Neural cell (in vitro differentiated cells): ENCODE results near the gene DNAH8. TPM values are rescaled to one million over a fixed set of nuclear protein-coding genes. Genes with fewer than 3 reads are reported as not detected.

Source experiments
- H2AFZ ChIP-seq: fragments of 200-600, 300-800 bp; sonication (generic), shearing (Covaris generic); 2 replicates; pipeline ENCODE4 v1.6.0; 2014; ENCODE audit warnings: low read depth, mild to moderate bottlenecking, antibody characterized with exemption, low read length, moderate library complexity
- H3F3A ChIP-seq: fragments of 200-600 bp; shearing (Covaris generic); 2 replicates; pipeline ENCODE4 v1.6.1; 2016; ENCODE audit warnings: mild to moderate bottlenecking, moderate library complexity, mixed read lengths, antibody characterized with exemption, low read length; ENCODE audit not compliant: insufficient read depth, poor library complexity, severe bottlenecking
- H3K27ac ChIP-seq: fragments of 200-600, 300-800 bp; sonication (generic), shearing (Covaris generic); 2 replicates; pipeline ENCODE4 v1.5.1; 2014; ENCODE audit warnings: mild to moderate bottlenecking, low read length, moderate library complexity
- H3K27me3 ChIP-seq: fragments of 300-800, 200-600 bp; sonication (generic), shearing (Covaris generic); 2 replicates; pipeline ENCODE4 v1.6.0; 2014; ENCODE audit warnings: mild to moderate bottlenecking, low read depth, low read length, moderate library complexity; ENCODE audit not compliant: insufficient read depth
- H3K36me3 ChIP-seq: fragments of 300-800, 200-600 bp; sonication (generic), shearing (Covaris generic); 2 replicates; pipeline ENCODE4 v1.5.1; 2014; ENCODE audit warnings: mild to moderate bottlenecking, antibody characterized with exemption, low read length, moderate library complexity; ENCODE audit not compliant: insufficient read depth
- H3K4me2 ChIP-seq: fragments of 300-800, 200-600 bp; sonication (generic), shearing (Covaris generic); 2 replicates; pipeline ENCODE4 v1.6.0; 2014; ENCODE audit warnings: mild to moderate bottlenecking, low read length
- H3K4me3 ChIP-seq: fragments of 300-800, 200-600 bp; sonication (generic), shearing (Covaris generic); 2 replicates; pipeline ENCODE4 v1.5.1; 2014; ENCODE audit warnings: mild to moderate bottlenecking, low read length, moderate library complexity
- H3K79me2 ChIP-seq: fragments of 200-600 bp; shearing (Covaris generic); replicated peaks from 2 replicates; pipeline ENCODE4 v1.6.0; 2014; ENCODE audit warnings: mild to moderate bottlenecking, low read length, moderate library complexity; ENCODE audit not compliant: insufficient read depth
- H3K9ac ChIP-seq: fragments of 300-800, 200-600 bp; sonication (generic), shearing (Covaris generic); 2 replicates; pipeline ENCODE4 v1.6.1; 2016; ENCODE audit warnings: mild to moderate bottlenecking, low read length, mixed read lengths
- H3K9me2 ChIP-seq: fragments of 200-600 bp; shearing (Covaris generic); 2 replicates; pipeline ENCODE4 v1.6.1; 2016; ENCODE audit warnings: mild to moderate bottlenecking, low read length, mixed read lengths; ENCODE audit not compliant: insufficient read depth
- H3K9me3 ChIP-seq: fragments of 200-600, 300-800 bp; sonication (generic), shearing (Covaris generic); 2 replicates; pipeline ENCODE4 v1.6.1; 2016; ENCODE audit warnings: mild to moderate bottlenecking, mixed run types, low read length, moderate library complexity, mixed read lengths
- H4K20me1 ChIP-seq: fragments of 200-600 bp; shearing (Covaris generic); 2 replicates; pipeline ENCODE4 v1.6.1; 2016; ENCODE audit warnings: mild to moderate bottlenecking, mixed run types; ENCODE audit not compliant: insufficient read depth
- EP300 ChIP-seq: fragments of 450-650 bp; conservative IDR thresholded peaks from 2 replicates; pipeline ENCODE4 v1.6.1; 2014; ENCODE audit warnings: antibody characterized with exemption, mild to moderate bottlenecking, moderate library complexity; ENCODE audit not compliant: poor library complexity, severe bottlenecking
- EZH2 ChIP-seq: fragments of 200-600, 300-800 bp; shearing (Covaris generic), sonication (generic); IDR thresholded peaks from 2 replicates; pipeline ENCODE4 v1.6.1; 2014; ENCODE audit warnings: antibody characterized with exemption, low read length, borderline replicate concordance, mild to moderate bottlenecking; ENCODE audit not compliant: insufficient read depth, poor library complexity, severe bottlenecking
- MXI1 ChIP-seq: fragments of 450-650 bp; conservative IDR thresholded peaks from 2 replicates; pipeline ENCODE4 v1.6.1; 2014; ENCODE audit warnings: antibody characterized with exemption, mild to moderate bottlenecking; ENCODE audit not compliant: poor library complexity, severe bottlenecking
- POLR2AphosphoS5 ChIP-seq: IDR thresholded peaks from 2 replicates; pipeline ENCODE4 v1.6.1; 2012
- RAD21 ChIP-seq: fragments of 450-650 bp; conservative IDR thresholded peaks from 2 replicates; pipeline ENCODE4 v1.6.1; 2014; ENCODE audit warnings: antibody characterized with exemption, mild to moderate bottlenecking, moderate library complexity
- SMC3 ChIP-seq: fragments of 450-650 bp; conservative IDR thresholded peaks from 2 replicates; pipeline ENCODE4 v1.6.1; 2014; ENCODE audit warnings: antibody characterized with exemption, mild to moderate bottlenecking, moderate library complexity; ENCODE audit not compliant: poor library complexity
- TAF1 ChIP-seq: IDR thresholded peaks from 2 replicates; pipeline ENCODE4 v1.6.1; 2012; ENCODE audit warnings: low read depth
- polyA plus RNA-seq: library from polyadenylated mRNA; depleted of rRNA; stranded (reverse); fragments of >200 nt; gene quantifications from 2 replicates; pipeline ENCODE4 v1.2.3, GENCODE V29; 2014
- TF ChIP-seq, protein P1 (sequence below): IDR thresholded peaks from 2 replicates; pipeline ENCODE4 v1.6.1; 2012; ENCODE audit warnings: borderline replicate concordance
- TF ChIP-seq, protein P2 (sequence below): fragments of 450-650 bp; IDR thresholded peaks from 2 replicates; pipeline ENCODE4 v1.5.1; 2014; ENCODE audit warnings: antibody characterized with exemption, mild to moderate bottlenecking, moderate library complexity; ENCODE audit not compliant: poor library complexity, severe bottlenecking

Gene DNAH8
- polyA plus RNA-seq, 1 donor from 2014 or later = 0.07 TPM

DNA sequence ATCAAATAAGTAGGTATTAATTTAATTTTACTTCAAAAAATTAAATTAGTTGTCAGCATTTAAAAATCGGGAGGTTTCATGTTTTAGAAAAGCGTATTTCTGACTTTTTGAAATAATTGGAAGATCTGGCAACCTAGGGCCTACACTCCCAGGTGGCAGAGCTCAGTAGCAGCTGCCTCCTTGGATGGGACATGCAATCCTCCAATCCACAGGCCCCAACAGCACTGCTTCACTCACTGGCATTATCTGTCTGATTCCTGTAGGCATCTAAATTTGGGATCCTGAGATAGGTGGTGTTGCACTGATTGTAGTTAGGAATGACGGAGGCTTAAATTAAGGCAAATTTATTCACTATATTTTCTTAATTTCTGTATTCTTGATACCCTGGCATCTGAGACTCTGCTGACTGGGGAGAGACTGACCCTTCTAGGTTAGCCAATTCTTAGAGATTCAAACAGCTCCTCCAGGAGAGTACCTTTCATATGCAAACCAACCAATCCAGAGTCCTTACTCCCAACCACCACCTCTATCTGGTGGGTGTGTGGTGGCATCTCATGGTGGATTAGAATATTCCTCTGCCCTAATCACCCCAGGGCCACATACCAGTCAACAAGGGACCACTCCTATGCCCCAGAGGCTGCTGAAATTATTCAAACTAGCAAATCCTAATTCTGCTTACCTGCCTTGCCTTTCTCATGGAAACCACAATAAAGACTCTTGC, 186.9 kb downstream of the DNAH8 start:
- no peaks in the 10 kb centered on the region for H4K20me1 ChIP-seq
- no peak overlapping the region for H3K27ac ChIP-seq
- H3K79me2 ChIP-seq = no peaks in the 10 kb centered on the region
- H3K4me3 ChIP-seq = no peak overlapping the region
- no peaks in the 10 kb centered on the region for H3K9me3 ChIP-seq
- no peaks in the 10 kb centered on the region for H3F3A ChIP-seq
- no peak overlapping the region for H3K9ac ChIP-seq
- H3K36me3 ChIP-seq = no peaks in the 10 kb centered on the region
- no peak overlapping the region for H2AFZ ChIP-seq
- H3K9me2 ChIP-seq = no peaks in the 10 kb centered on the region
- no peaks in the 10 kb centered on the region for H3K27me3 ChIP-seq
- no peak for TF ChIP-seq EP300
- TF ChIP-seq SMC3 = no peak
- TF ChIP-seq TAF1 = no peak
- TF ChIP-seq, protein P1, sequence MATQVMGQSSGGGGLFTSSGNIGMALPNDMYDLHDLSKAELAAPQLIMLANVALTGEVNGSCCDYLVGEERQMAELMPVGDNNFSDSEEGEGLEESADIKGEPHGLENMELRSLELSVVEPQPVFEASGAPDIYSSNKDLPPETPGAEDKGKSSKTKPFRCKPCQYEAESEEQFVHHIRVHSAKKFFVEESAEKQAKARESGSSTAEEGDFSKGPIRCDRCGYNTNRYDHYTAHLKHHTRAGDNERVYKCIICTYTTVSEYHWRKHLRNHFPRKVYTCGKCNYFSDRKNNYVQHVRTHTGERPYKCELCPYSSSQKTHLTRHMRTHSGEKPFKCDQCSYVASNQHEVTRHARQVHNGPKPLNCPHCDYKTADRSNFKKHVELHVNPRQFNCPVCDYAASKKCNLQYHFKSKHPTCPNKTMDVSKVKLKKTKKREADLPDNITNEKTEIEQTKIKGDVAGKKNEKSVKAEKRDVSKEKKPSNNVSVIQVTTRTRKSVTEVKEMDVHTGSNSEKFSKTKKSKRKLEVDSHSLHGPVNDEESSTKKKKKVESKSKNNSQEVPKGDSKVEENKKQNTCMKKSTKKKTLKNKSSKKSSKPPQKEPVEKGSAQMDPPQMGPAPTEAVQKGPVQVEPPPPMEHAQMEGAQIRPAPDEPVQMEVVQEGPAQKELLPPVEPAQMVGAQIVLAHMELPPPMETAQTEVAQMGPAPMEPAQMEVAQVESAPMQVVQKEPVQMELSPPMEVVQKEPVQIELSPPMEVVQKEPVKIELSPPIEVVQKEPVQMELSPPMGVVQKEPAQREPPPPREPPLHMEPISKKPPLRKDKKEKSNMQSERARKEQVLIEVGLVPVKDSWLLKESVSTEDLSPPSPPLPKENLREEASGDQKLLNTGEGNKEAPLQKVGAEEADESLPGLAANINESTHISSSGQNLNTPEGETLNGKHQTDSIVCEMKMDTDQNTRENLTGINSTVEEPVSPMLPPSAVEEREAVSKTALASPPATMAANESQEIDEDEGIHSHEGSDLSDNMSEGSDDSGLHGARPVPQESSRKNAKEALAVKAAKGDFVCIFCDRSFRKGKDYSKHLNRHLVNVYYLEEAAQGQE = no peak
- TF ChIP-seq MXI1 = no peak
- TF ChIP-seq EZH2 = no peak
- TF ChIP-seq POLR2AphosphoS5 = no peak
- TF ChIP-seq, protein P2, sequence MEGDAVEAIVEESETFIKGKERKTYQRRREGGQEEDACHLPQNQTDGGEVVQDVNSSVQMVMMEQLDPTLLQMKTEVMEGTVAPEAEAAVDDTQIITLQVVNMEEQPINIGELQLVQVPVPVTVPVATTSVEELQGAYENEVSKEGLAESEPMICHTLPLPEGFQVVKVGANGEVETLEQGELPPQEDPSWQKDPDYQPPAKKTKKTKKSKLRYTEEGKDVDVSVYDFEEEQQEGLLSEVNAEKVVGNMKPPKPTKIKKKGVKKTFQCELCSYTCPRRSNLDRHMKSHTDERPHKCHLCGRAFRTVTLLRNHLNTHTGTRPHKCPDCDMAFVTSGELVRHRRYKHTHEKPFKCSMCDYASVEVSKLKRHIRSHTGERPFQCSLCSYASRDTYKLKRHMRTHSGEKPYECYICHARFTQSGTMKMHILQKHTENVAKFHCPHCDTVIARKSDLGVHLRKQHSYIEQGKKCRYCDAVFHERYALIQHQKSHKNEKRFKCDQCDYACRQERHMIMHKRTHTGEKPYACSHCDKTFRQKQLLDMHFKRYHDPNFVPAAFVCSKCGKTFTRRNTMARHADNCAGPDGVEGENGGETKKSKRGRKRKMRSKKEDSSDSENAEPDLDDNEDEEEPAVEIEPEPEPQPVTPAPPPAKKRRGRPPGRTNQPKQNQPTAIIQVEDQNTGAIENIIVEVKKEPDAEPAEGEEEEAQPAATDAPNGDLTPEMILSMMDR = no peak
- TF ChIP-seq RAD21 = no peak
- H3K4me2 ChIP-seq = no peak overlapping the region

DNA sequence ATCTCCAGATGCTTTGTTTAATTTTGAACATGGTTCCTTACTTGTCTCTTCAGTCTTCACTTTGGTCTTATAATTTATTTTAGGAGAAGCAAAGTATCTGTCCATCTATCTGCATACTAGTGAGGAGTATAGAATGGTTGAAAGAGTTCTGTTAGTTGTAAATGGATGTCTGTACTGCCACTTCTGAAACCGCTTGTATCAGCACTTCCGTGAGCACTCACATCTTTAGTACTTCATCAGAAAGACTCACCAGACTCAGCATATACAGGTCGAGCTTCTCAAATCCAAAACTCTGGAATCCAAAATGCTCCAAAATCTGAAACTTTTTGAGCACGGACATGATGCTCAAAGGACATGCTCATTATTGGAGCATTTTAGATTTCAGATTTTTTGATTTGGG, 191.5 kb downstream of the DNAH8 start:
- Histone ChIP-seq H3K9me3 (no peaks in the 10 kb centered on the region), H3K27ac (no peak overlapping the region), H2AFZ (no peak overlapping the region), H3F3A (no peaks in the 10 kb centered on the region), H3K27me3 (no peaks in the 10 kb centered on the region), H3K9ac (no peak overlapping the region), H3K4me2 (no peak overlapping the region), H3K79me2 (no peaks in the 10 kb centered on the region), H3K9me2 (no peaks in the 10 kb centered on the region), H4K20me1 (no peaks in the 10 kb centered on the region), H3K4me3 (no peak overlapping the region), H3K36me3 (no peaks in the 10 kb centered on the region)
- TF ChIP-seq EP300 = no peak
- no peak for TF ChIP-seq EZH2
- TF ChIP-seq TAF1 = no peak
